ENCODE measurements around the gene NME7. TPM values are rescaled to one million over a fixed set of nuclear protein-coding genes. Genes with fewer than 3 reads are reported as not detected.
"Not testable (repeated sequence)": the region's sequence is repeated elsewhere in the genome, so short reads cannot be mapped to it uniquely, and the experiment has no call there.

Gene NME7
- total RNA-seq, 1 donor from 2014 or later, result 40.9 TPM

DNA sequence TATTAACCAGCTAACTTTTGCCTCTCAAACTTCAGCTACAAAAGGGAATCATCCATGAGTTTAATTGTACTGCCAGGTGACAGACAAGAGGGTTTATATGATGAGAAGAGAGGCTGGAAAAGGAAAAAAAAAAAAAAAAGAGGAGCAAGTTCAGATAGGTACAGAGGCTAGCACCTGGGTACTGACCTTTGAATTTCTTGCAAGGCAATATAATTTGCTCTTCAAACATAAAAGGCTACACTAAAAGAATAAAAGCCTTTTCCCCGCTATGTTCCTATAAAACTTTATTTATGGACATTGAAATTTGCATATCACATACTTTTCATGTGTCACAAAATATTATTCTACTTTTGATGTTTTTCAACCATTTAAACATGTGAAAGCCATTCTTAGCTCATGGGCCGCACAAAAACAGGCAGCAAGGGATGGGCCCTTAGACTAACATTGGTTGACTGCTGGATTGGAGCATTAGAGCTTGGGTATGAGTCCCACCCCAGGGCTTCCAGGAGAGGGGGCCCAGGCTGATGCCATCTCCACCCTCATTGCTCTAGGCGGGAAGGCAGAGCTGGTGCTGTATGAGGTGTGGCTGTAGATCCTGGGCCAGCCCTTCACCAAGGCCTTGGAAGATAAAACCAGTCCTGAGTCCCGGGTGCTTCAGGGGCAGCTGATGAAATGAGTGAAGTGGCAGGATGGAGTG lies 216.8 kb downstream of the NME7 start:
- DNase-seq, result no peak

GRCh38 chr1:169149555-169150286 lies 217.9 kb downstream of the NME7 start:
- DNase-seq, result no peak

DNA sequence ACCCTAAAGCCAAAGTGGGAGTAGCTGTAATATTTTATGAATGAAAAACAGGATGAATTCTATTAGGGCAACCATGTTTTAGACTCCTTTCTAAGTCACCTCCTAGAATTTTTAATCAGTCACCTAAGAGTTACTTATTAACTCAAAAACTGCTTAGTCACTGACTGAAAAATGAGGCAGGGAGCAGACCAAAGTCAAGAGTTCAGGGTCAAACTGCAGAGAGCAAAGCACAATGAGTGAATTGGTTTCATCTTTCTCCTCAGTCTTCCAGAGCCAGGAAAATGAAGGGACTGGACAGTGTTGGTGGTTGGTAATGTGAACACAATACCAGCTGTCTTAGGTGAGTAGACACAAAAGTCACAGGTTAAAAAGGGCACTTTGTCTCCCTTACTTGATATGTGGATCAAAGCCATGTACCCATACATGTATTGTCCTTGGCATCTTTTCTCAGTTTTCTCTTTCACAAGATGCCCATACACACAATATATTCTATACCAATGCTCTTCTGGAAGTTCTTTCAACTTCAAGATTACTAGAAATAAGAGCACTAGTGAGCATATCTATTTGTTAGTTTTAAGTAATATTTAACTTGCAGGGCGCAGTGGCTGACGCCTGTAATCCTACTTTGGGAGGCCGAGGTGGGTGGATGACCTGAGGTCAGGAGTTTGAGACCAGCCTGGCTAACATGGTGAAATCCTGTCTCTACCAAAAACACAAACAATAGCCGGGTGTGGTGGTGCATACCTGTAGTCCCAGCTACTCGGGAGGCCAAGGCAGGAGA lies 218.9 kb downstream of the NME7 start:
- DNase-seq, result no peak

GRCh38 chr1:169146576-169147214 lies 220.9 kb downstream of the NME7 start:
- DNase-seq, result no peak

DNA sequence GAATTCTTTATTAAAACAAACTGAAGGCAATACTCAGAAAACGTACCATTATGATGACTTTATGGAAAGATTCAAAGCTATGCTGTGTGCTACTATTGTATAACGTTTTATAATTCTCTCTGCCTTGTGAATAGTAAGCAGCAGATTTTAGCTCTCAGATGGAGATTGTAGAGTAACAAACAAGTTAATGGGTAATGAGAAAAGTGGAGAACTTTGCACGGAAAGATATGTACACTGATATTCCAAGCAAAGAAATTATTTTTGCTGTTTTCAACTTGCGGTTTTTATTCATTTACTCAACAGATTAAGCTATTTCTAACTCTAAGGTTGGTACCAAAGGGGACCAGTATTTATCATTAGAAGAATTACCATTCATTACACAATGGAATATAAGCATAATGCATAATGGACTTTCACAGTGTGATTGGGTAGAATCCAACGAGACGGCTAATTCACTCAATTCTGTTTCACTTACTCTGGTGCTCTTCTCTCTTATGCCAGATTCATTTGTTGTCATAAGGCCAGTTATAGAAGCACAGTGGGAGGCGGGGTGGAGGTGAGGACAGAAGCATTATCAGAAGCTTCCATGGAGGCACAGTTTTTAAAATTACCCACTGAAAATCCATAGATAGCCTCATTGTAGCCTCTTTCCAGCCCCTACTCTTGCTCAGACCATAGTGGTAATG lies 222.5 kb downstream of the NME7 start:
- no peak for DNase-seq

- DNase-seq, result no peak
These were observed 223.6 kb downstream of the NME7 start for GRCh38 chr1:169143984-169144383.

DNA sequence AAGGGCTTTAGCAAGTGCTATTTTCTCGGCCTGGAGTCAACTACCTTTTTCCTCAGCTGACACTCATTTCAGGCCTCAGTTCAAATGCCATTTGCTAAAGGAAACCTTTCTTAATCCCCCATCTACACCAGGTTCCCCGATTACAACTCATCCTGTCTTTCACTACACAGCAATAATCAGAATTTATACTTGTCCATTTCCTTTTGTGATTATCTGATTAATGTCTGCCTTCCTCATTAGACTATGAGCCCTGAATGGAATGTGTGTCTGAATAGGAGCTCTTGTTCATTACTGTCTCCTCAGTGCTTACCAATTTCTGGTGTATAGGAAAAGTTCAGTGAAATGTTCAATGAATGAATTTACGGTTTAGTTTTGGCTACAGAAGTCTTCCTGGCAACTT lies 224.3 kb downstream of the NME7 start:
- no peak for DNase-seq

DNA sequence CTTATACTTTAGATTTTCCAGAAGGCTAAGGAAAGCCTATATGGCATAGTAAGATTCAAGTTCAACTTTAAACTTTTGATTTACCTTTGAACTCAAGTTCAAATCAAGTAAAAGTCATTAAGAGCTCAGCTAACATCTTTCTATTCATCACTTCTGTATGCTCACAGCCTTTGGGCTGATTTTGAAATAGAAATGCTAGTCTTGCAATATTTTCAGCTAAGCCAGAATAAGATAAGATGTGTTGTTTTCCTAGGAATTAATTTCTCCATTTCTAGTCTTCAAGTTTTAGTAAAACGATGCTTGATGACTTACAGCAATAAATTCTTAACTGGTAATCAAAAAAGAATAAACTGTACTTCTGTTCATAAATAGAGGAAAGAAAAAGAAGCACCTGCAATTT lies 225.5 kb downstream of the NME7 start:
- DNase-seq, result no peak

DNA sequence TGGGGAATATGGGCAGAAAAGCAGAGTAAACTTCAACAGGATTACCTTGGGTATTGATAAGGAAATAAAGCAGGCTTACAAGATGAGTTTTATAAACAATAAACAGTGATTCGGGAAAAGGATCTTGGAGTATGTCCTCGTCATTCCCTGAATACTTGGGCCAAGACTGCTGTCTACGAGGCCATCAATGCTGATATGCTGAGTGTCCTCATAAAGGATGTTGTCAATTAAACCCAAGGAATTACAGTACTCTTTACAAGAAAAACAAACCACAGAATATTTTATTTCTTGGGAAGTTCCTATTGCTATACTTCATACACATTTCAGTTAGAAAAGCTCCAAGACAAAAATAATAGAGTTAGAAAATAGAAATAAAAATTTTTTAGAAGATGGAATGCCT lies 226.2 kb downstream of the NME7 start:
- DNase-seq, result no peak

DNA sequence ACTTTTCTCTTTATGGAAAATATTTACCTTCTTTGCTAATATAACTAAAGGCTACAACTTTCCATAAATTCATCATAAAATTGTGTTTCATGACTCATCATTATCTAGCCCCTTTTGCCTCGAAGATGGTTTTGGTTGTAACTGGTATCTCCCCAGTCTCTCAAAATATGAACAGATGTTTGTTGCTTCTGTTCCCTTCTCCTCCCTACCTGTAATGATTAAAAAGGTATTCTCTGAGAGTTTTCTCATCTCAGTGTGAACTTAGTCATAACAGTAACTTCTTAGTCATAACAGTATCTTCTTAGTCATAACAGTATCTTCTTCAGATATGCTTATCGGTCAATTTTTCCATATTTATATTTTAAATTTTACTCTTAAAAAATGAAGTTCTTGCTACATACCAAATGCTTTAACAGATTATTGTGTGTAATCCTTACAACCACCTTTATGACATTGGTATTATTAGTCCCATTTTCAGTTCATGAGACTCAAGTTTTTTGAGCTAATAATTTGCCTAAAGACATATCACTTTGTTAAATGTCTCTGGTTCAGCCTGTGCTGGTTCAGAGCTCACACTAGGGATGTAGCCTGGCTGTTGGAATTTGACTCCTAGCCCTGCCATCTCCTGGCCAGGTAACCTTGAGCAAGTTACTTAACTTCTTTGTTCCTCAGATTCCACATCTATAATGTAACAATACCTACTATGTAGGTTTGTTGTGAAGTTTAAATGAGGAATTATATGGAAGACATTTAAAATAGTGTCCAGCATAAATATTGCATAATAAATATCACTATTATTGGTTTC lies 228.5 kb downstream of the NME7 start:
- no peak for DNase-seq

- DNase-seq, result no peak
These were observed 230.2 kb downstream of the NME7 start for GRCh38 chr1:169137357-169137756.

- no peak for DNase-seq
These were observed 233.6 kb downstream of the NME7 start for GRCh38 chr1:169133801-169134502.

GRCh38 chr1:169133228-169133576 lies 234.4 kb downstream of the NME7 start:
- no peak for DNase-seq

DNA sequence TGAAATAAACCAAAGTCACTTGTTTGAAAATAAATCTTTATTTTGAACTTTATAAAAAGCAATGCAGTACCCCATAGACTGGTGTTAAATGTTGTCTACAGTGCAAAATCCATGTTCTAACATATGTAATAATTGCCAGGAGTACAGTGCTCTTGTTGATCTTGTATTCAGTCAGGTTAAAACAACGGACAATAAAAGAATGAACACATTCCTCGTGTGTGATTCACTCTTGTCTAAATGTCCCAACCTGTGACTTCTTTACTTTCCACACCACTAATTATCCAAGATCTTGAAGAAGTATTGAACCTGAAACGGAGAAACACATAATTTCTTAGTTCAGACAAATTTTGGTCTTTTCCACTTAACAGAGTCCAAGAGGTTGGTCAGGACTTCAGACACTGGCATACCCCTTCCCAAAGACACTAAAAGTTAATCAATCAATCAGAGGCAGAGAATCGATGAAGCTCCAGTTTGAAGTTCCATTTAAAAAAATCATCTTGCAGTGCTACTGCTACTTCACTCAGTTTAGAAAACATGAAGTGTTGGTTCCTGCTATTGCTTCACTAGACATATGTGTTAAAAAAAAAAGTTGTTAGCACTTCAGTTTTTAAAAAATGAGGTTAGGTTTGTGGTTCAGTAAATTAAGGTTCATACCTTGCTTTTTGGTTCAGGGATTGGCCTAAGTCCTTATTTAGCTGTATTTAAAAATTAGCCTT lies 234.9 kb downstream of the NME7 start:
- DNase-seq, result no peak

DNA sequence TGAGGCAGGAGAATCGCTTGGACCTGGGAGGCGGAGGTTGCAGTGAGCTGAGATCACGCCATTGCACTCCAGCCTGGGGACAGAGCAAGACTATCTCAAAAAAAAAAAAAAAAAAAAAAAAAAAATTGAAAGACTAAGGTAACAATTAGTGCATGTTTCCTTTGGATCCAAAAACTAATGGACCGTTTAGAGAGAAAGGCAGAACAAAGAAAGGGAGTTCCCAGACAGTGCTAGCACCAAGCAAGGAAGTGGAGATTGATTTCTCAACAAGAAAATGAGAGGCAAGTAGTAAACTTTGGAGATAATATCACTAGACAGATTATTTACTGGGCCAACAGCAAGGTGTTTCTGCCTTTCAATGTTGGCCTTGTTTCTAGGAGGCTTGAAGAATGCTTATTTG lies 236.9 kb downstream of the NME7 start:
- no peak for DNase-seq

DNA sequence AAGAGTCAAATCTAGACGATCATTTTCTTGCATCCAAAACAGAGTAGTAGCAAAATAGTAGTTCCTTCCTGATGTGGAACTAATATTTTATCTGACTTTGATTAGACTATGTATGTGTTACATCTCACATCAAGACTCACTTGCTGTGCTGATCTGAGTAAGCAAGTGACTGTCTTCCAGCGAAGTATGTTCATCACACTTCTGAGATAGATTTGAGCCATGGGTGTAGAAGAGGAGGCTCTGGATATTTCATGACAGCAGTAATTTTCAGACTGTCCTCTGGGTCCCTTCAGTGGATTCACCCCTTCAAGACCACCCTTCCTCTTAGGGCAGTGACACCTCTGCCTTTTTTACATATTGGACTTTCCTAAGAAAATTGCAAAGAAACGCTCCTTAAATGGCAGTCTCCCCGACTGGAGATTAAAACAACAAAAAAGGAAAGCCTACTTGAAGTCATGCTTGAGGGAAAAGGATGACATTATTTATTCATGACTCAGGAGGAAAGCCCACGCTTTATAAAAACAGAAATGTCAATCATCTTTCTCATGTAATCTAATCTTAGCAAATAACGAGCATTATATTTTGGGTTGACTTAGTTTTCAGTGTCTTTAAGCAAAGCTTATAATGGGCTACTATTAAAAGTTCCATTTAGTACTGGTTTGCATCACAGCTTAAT lies 238.3 kb downstream of the NME7 start:
- no peak for DNase-seq

GRCh38 chr1:169128562-169128961 lies 239.0 kb downstream of the NME7 start:
- no peak for DNase-seq

DNA sequence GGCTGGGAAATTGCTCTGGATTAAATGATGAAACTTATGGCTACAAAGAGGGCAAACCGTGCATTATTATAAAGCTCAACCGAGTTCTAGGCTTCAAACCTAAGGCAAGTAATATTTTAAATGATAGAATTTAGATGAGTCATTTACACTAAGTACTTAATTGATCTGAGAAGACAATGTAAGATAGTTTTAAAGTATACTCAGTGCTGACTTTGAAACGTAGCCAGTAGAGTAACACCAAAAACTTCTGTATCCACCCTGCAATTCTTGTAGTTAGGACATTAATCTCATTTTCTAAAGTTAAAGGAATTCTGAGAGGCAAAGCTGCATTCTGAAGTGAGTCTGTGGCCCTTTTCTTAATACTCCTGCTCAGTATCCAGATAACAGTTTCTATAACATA lies 240.3 kb downstream of the NME7 start:
- DNase-seq, result no peak

DNA sequence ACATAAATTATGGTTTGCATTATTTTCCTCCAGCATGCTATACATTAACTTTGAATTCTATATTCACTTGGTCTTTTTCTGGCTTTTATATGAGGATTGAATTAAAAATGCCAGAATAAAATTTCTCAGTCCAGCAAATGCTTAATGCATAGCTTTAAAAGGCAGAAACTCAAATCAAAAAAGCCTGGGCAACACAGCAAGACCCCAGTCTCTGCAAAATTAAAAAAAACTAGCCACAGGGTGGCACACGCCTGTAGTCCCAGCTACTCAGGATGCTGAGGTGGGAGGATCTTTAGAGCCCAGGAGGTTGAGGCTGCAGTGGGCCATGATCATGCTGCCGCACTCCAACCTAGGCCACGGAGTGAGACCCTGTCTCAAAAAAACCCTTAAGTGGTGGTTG lies 241.3 kb downstream of the NME7 start:
- DNase-seq, result no peak

DNA sequence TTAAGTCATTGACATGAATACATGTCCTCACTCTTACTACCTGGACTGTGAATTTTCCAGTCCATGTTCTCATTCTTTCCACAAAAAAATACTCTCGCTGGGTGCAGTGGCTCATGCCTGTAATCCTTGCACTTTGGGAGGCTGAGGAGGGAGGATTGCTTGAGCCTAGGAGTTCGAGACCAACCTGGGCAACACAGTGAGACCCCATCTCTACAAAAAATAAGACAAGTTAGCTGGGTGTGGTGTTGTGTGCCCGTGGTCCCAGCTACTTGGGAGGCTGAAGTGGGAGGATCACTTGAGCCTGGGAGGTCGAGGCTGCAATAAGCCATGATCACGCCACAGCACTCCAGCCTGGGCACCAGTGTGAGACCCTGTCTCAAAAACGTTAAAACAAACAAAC lies 242.0 kb downstream of the NME7 start:
- DNase-seq, result not testable (repeated sequence)

Data from occipital lobe (tissue), 2 donors.